ENCODE data around the gene NCCRP1.
"Not testable (repeated sequence)": the region's sequence is repeated elsewhere in the genome, so short reads cannot be mapped to it uniquely, and the experiment has no call there.

NCCRP1 gene

GRCh38 chr19:39209196-39209595 lies 12.4 kb downstream of the NCCRP1 start:
- no peak for DNase-seq

- no peak for DNase-seq
Observed at GRCh38 chr19:39211731-39212374, 15.1 kb downstream of the NCCRP1 start.

- DNase-seq: no peak
Observed at GRCh38 chr19:39212375-39212742, 15.6 kb downstream of the NCCRP1 start.

DNA sequence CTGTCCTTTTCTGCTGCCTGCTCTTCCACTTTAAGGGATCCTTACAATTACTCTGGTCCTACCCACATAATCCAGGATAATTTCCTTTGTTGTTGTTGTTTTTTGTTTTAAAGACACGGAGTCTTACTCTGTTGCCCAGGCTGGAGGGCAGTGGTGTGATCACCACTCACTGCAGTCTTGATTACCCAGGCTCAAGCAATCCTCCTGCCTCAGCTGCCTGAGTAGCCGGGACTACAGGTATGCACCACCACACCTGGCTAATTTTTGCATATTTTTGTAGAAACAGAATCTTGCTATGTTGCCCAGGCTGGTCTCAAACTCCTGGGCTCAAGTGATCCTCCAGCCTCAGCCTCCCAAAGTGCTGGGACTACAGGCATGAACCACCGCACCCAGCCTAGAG lies 18.6 kb downstream of the NCCRP1 start:
- DNase-seq: not testable (repeated sequence)

GRCh38 chr19:39217094-39217493 lies 20.3 kb downstream of the NCCRP1 start:
- DNase-seq: no peak

DNA sequence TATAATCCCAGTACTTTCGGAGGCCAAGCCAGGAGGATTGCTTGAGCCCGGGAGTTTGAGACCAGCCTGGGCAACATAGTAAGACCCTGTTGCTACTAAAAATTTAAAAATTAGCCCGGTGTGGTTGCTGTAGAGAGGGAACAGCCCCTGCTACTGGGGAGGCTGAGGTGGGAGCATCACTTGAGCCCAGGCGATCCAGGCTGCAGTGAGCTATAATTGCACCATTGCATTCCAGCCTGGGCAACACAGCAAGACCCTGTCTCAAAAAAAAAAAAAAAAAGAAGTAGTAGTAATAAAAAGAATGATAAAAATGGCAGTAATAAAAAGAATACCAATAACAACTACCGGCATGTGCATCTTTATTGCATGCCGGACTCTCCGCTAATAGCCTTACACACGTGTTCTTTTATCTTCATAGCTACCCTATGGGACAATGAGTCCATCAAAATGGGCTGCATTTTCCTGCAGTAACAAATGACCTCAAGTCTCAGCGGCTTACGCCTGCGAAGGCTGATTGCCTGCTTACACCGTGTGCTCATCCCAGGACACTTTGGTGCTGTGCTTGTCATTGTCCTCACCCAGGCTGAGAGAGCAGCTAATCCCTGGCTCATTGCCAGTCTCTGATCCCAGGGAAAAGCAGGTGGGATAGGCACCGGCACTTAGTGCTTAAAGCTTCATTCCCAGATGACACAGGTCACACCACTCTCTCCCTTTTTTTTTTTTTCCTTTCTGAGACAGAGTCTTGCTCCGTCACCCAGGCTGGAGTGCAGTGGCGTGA lies 21.7 kb downstream of the NCCRP1 start:
- DNase-seq: no peak

GRCh38 chr19:39219108-39219507 lies 22.3 kb downstream of the NCCRP1 start:
- not testable (repeated sequence) for DNase-seq

DNA sequence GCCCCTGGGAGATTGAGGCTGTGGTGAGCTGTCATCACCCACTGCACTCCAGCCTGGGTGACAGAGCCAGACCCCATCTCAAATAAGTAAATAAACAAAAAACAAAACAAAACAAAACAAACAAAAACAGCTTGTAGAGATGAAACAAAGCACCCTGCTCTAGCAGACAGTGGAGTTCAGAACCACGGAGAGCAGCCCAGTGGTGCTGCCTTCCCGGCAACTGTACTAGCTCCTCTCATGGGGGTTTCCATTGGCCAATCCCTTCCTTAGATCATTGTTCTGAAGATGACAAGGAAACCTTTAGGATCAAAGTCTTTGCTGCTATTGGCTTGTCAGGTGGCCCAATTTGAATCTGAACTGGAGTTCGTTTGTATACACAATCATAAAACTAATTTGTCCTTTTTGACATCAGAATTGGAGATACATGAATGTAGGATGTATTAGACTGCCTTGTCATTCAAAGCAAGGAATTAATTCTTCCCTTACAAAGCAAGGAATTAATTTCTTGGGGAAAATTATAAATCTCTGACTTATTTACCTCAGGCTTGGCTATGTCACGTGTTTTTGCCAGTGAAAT lies 27.0 kb downstream of the NCCRP1 start:
- DNase-seq: no peak

GRCh38 chr19:39224910-39225309 lies 28.1 kb downstream of the NCCRP1 start:
- no peak for DNase-seq

GRCh38 chr19:39230096-39230764 lies 33.5 kb downstream of the NCCRP1 start:
- DNase-seq: no peak

GRCh38 chr19:39232708-39233107 lies 35.9 kb downstream of the NCCRP1 start:
- no peak for DNase-seq

DNA sequence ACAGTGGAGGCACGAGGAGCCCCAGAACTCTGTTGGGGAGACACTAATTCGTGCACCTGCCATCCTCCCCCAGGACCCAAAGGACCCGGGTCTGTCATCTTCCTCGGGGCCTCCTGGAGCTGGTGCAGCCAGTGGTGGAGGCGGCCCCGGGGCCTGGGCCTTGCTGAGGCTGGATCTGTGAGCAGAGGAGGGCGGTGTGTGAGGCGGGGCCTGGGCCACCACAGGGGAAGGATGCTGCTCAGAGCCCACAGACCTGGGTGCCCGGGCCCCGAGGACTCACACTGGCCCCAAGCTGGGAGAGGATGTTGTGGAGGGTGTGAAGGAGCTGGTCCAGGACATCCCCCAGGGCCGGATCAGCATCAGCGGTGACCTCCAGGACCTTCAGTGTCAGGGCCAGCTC lies 39.8 kb downstream of the NCCRP1 start:
- DNase-seq: no peak

DNA sequence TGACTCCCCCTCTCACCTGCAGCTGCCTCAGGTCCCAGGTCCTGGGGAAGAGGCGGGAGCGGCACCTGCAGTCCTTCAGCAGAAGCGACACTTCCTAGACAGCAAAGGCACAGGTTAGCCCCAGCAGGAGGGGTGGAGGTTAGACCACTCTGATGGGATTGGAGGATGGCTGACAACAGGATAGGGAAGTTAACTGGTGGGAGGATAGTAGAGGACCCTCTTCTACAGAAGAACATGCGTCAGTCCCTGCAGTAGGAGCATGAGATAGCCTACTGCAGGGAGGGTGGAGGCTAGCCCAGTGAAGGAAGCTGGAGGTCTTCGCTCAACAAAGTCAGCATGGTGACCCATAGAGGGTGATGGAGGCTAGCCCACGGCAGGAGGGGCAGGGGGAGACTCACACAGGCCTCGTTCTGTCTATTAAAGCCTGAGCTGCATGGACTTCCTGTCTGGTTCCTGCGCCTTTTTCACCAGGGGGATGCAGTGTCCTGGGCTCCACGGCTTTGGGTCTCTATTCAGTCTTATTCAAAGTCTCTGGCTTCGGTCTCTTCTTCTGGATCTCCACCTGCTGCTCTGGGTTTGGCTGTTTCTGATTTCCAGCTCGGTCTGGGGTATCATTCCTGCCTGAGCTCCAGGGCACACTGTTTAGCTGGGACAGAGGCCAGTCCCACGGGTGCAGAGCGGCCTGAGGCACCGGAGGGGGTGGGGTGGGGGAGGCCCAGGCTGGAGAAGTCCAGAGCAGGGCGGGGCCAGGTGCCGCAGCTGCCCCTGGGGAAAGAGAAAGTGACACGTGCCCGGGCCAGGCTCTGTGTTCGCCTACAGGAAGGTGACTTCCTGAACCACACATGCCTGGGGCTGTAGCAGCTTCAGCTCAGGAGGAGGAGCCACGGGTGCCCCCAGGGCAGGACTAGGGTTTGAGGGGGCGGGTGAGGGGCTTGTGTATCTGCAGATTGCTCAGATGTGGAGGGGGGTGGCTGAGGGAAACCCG lies 40.7 kb downstream of the NCCRP1 start:
- DNase-seq: no peak

- no peak for DNase-seq
Observed at GRCh38 chr19:39238209-39238608, 41.4 kb downstream of the NCCRP1 start.

DNA sequence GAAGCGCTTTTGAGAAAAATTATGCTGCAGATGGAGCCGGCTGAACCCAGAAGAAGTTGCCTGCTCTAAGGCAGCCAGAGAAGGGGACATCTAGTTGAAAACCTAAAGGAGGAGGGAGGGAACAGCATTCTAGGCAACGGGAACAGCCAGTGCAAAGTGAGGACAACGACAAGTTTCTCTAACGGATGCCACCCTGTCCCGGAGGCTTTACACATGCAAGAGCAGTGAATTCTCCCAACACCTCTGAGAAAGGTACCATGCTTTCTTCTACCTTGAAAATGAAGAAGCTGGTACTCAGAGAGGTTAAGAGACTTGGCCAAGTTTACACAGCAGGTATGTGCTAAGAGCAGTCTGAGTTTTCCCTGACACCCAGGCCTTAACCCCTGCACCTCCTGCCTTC lies 42.2 kb downstream of the NCCRP1 start:
- DNase-seq: no peak

GRCh38 chr19:39240421-39240820 lies 43.7 kb downstream of the NCCRP1 start:
- DNase-seq: no peak

DNA sequence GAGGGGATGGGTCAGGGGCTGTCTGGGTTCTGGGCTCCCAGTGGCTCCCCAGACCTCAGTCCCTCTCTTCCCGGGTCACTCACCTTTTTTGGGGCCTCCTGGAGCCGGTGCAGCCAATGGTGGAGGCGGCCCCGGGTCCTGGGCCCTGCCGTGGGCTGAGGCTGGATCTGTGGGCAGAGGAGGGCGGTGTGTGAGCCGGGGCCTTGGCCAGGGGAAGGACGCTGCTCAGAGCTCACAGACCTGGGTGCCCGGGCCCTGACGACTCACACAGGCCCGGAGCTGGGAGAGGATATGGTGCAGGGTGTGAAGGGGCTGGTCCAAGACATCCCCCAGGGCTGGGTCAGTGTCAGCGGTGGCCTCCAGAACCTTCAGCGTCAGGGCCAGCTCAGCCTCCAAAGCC lies 47.0 kb downstream of the NCCRP1 start:
- not testable (repeated sequence) for DNase-seq

- not testable (repeated sequence) for DNase-seq
Observed at GRCh38 chr19:39244410-39245100, 47.8 kb downstream of the NCCRP1 start, which contains the start of gene IFNL3. Gene IFNL3, minus strand, starts transcription at chr19:39245006. Its CDS starts 39 bp downstream, at chr19:39244967.

DNA sequence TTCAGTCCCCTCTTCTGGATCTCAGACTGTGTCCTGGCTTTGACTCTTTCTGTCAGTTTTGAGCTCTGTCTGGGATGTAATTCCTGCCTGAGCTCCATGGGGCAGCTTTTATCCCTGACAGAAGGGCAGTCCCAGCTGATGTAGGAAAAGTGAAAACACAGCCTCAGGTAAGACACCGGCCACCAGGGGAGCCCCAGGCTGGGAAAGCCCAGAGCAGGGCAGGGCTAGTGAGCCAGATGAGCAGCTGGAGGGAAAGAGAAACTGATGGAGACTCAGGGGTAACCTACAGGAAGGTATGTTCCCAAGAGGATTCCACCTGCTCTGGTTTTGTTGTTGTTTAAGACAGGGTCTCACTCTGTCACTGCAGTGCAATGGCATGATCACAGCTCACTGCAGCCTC lies 48.4 kb downstream of the NCCRP1 start:
- DNase-seq: not testable (repeated sequence)

DNA sequence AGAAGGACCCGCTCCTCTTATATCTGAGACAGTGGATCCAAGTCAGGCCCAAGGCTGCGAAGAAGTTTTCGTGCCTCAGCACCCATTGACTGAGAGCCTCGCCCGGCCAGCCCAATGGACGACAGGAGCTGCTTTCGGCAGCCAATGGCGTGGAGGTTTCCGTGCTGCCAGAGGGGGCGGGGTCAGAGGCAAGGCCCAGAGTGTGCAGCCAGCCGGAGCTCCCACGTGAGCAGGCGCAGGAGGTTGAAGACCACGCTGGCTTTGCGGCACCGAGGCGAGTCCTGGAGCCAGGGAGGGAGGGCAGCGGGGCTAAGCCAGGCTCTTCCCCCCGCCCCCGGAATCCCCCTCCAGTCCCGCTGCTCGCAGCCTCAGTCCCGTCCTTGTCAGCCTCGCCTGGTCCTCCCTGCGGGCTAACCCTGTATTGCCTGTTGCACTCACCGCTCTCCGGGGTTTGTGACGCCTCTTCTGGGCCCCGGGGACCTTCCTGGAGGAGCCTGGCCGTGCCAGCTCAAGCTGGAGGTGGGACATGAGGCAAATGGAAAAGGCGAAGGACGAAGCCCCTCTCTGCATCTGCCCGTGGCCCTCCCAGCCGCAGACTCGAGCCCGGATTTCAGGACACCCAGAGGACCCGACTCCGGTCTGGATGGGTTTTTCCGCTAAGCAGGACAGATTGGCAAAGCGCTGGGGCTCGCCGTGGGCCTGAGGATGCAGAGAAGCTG lies 50.3 kb downstream of the NCCRP1 start:
- DNase-seq: no peak

All from cerebellar nuclear complex (tissue), 1 donor.